IMR-90 (cell line): Measurements from ENCODE around the gene ANKRD42. TPM values are rescaled to one million over a fixed set of nuclear protein-coding genes. Genes with fewer than 3 reads are reported as not detected.
A peak's percentile ranks its signal among the peaks of the same experiment; 100 is the strongest.

ENCODE experiments used
- ATAC-seq: fragments of 200-7000 bp; cut with Tn5 transposase; 2 replicates; pipeline ENCODE4 v1.9.1; 2020; ENCODE audit warnings: low read depth, mild to moderate bottlenecking, moderate library complexity
- BruUV-seq: library from RNA; stranded (reverse); fragments of 400-500 nt; replicated peaks from 2 replicates; lab custom pipeline; 2021; lab: Mats Ljungman, UMichigan
- CTCF ChIA-PET: fragments of 300-600 bp; formaldehyde crosslinking; extraction: SDS; loops from one replicate; lab custom pipeline; 2021; ENCODE audit warnings: antibody characterized with exemption; lab: Yijun Ruan, JAX
- POLR2A ChIA-PET: fragments of 300-600 bp; sonication (Branson Sonifier 250); formaldehyde crosslinking; loops from one replicate; lab custom pipeline; 2022; ENCODE audit warnings: antibody characterized with exemption; ENCODE audit not compliant: unreplicated experiment; lab: Charles Lee
- DNase-seq: peaks from one replicate; pipeline ENCODE4 v3.0.0; 2013
- H2AFZ ChIP-seq: replicated peaks from 2 replicates; pipeline ENCODE3; 2013; ENCODE audit warnings: low read length, mild to moderate bottlenecking; ENCODE audit not compliant: poor library complexity
- H2AK5ac ChIP-seq: 2 replicates; pipeline ENCODE4 v1.6.1; 2013; ENCODE audit warnings: low read depth, low read length, inconsistent platforms
- H2AK9ac ChIP-seq: replicated peaks from 2 replicates; pipeline ENCODE3; 2013; ENCODE audit warnings: mild to moderate bottlenecking, low read depth, low read length, moderate library complexity; ENCODE audit not compliant: poor library complexity
- H2BK120ac ChIP-seq: 2 replicates; pipeline ENCODE4 v1.6.1; 2013; ENCODE audit warnings: low read depth, low read length, inconsistent platforms
- H2BK15ac ChIP-seq: 3 replicates; pipeline ENCODE4 v1.6.1; 2013; ENCODE audit warnings: low read depth, low read length, inconsistent platforms
- H2BK20ac ChIP-seq: 2 replicates; pipeline ENCODE4 v1.6.1; 2013; ENCODE audit warnings: low read depth, mild to moderate bottlenecking, inconsistent platforms, low read length, moderate library complexity
- H2BK5ac ChIP-seq: 2 replicates; pipeline ENCODE4 v1.6.1; 2013; ENCODE audit warnings: mild to moderate bottlenecking, low read depth, low read length, inconsistent platforms; ENCODE audit not compliant: poor library complexity, severe bottlenecking
- H3K14ac ChIP-seq: replicated peaks from 2 replicates; pipeline ENCODE4 v1.6.1; 2013; ENCODE audit warnings: low read depth, low read length, inconsistent platforms
- H3K18ac ChIP-seq: 2 replicates; pipeline ENCODE4 v1.6.1; 2013; ENCODE audit warnings: low read depth, low read length, control low read depth
- H3K23ac ChIP-seq: 2 replicates; pipeline ENCODE4 v1.6.1; 2013; ENCODE audit warnings: low read depth, low read length, inconsistent platforms
- H3K27ac ChIP-seq: 2 replicates; pipeline ENCODE4 v1.5.1; 2013; ENCODE audit warnings: mild to moderate bottlenecking, control low read depth, low read length; ENCODE audit not compliant: insufficient read depth
- H3K27me3 ChIP-seq: 2 replicates; pipeline ENCODE4 v1.6.1; 2013; ENCODE audit warnings: low read length; ENCODE audit not compliant: control insufficient read depth, insufficient read depth
- H3K36me3 ChIP-seq: 2 replicates; pipeline ENCODE4 v1.6.1; 2013; ENCODE audit warnings: low read length, mixed read lengths; ENCODE audit not compliant: control insufficient read depth, insufficient read depth
- H3K4ac ChIP-seq: 2 replicates; pipeline ENCODE4 v1.6.1; 2013; ENCODE audit warnings: low read depth, low read length, inconsistent platforms
- H3K4me1 ChIP-seq: 2 replicates; pipeline ENCODE4 v1.6.1; 2013; ENCODE audit warnings: low read length, mixed read lengths; ENCODE audit not compliant: control insufficient read depth, insufficient read depth
- H3K4me2 ChIP-seq: 2 replicates; pipeline ENCODE4 v1.6.1; 2013; ENCODE audit warnings: low read depth, mild to moderate bottlenecking, control low read depth, low read length, moderate library complexity
- H3K4me3 ChIP-seq: 2 replicates; pipeline ENCODE4 v1.5.1; 2013; ENCODE audit warnings: low read depth, mild to moderate bottlenecking, control low read depth, low read length, moderate library complexity; ENCODE audit not compliant: insufficient read depth
- H3K56ac ChIP-seq: 2 replicates; pipeline ENCODE4 v1.6.1; 2013; ENCODE audit warnings: low read length, inconsistent platforms; ENCODE audit not compliant: insufficient read depth; ENCODE audit errors: extremely low read depth
- H3K79me1 ChIP-seq, 2 experiments: 2 replicates each; pipeline ENCODE4 v1.6.1; 2013; ENCODE audit warnings: low read length in 2 of 2, inconsistent platforms in 1 of 2, low read depth in 1 of 2
- H3K9ac ChIP-seq: 2 replicates; pipeline ENCODE4 v1.6.1; 2013; ENCODE audit warnings: low read depth, low read length, control low read depth
- H3K9me1 ChIP-seq: 2 replicates; pipeline ENCODE4 v1.6.1; 2013; ENCODE audit warnings: low read length, inconsistent platforms; ENCODE audit not compliant: insufficient read depth
- H3K9me3 ChIP-seq: 2 replicates; pipeline ENCODE4 v1.6.1; 2013; ENCODE audit warnings: low read length; ENCODE audit not compliant: control insufficient read depth, insufficient read depth
- H4K20me1 ChIP-seq: 2 replicates; pipeline ENCODE4 v1.6.1; 2013; ENCODE audit warnings: low read length, inconsistent platforms; ENCODE audit not compliant: insufficient read depth
- H4K5ac ChIP-seq: 2 replicates; pipeline ENCODE4 v1.6.1; 2013; ENCODE audit warnings: mild to moderate bottlenecking, low read depth, low read length, control low read depth
- H4K8ac ChIP-seq, 2 experiments: 2 replicates each; pipeline ENCODE4 v1.6.1; 2013; ENCODE audit warnings: low read depth in 2 of 2, low read length in 2 of 2, control low read depth in 1 of 2, inconsistent platforms in 1 of 2
- H4K91ac ChIP-seq: 2 replicates; pipeline ENCODE4 v1.6.1; 2013; ENCODE audit warnings: low read depth, low read length, inconsistent platforms; ENCODE audit not compliant: insufficient read depth
- BHLHE40 ChIP-seq: fragments of 150-350 bp; IDR thresholded peaks from 2 replicates; pipeline ENCODE4 v1.6.1; 2016; ENCODE audit warnings: mild to moderate bottlenecking, low read depth, low read length
- CTCF ChIP-seq: conservative IDR thresholded peaks from 2 replicates; pipeline ENCODE4 v1.5.1; 2012; ENCODE audit warnings: mild to moderate bottlenecking, low read depth, low read length, improper control_type of control experiment
- FOS ChIP-seq: fragments of 150-350 bp; IDR thresholded peaks from 2 replicates; pipeline ENCODE4 v1.6.1; 2016; ENCODE audit warnings: low read depth, low read length
- NFE2L2 ChIP-seq: fragments of 150-350 bp; IDR thresholded peaks from 2 replicates; pipeline ENCODE4 v1.6.1; 2016; ENCODE audit warnings: low read depth, mild to moderate bottlenecking, low read length
- RAD21 ChIP-seq: IDR thresholded peaks from 2 replicates; pipeline ENCODE4 v1.6.1; 2012; ENCODE audit warnings: low read length, improper control_type of control experiment
- SMC3 ChIP-seq: fragments of 150-350 bp; IDR thresholded peaks from 2 replicates; pipeline ENCODE4 v1.6.1; 2016; ENCODE audit warnings: low read depth, mild to moderate bottlenecking, antibody characterized with exemption, low read length, moderate library complexity
- USF2 ChIP-seq: fragments of 150-350 bp; IDR thresholded peaks from 2 replicates; pipeline ENCODE4 v1.6.1; 2017; ENCODE audit warnings: mild to moderate bottlenecking, antibody characterized with exemption, low read length, low read depth
- WGBS, 2 experiments: methylation state at CpG; one replicate each; pipeline versions ENCODE4 v1.1.5 to v1.1.7; 2013; ENCODE audit warnings: missing lambda C conversion rate in 2 of 2; ENCODE audit not compliant: insufficient read length in 1 of 2; ENCODE audit errors: extremely low coverage in 2 of 2; 5-methylcytosine and 5-hydroxymethylcytosine counted together
- dilution Hi-C: fragments of 300-500 bp; cut with HindIII; formaldehyde crosslinking; loops from one replicate; pipeline ENCODE4 v1.14.3; 2018; ENCODE audit warnings: low sequenced_read_pairs; ENCODE audit not compliant: unreplicated experiment
- in situ Hi-C: fragments of 300-500 bp; cut with MboI; formaldehyde crosslinking; loops from 3 replicates; pipeline ENCODE4 v1.14.3; 2019; ENCODE audit warnings: low sequenced_read_pairs, inconsistent platforms, mixed read lengths
- intact Hi-C: fragments of 100-400 bp; cut with micrococcal nuclease; formaldehyde crosslinking; loops from 2 replicates; pipeline ENCODE4 v1.10.0; 2022
- polyA plus RNA-seq, 3 experiments: library from polyadenylated mRNA; depleted of rRNA; stranded (reverse); fragments of >200 nt; gene quantifications; 2 replicates each; pipeline ENCODE4 v1.2.3, GENCODE V29; 2012; ENCODE audit warnings: low replicate concordance in 1 of 3
- total RNA-seq: library from RNA; depleted of rRNA; stranded (reverse); fragments of >200 nt; gene quantifications from 2 replicates; pipeline ENCODE4 v1.2.3, GENCODE V29; 2012

ANKRD42 gene
- total and polyA plus RNA-seq, 2 of the 4 experiments (the other 2 are of a cell fraction), result 5.2 to 5.6 TPM

GRCh38 chr11:83241291-83241946 lies 47.9 kb downstream of the ANKRD42 start:
- no peak overlapping the region for H3K27ac ChIP-seq
- no peak overlapping the region for H3K14ac ChIP-seq
- TF ChIP-seq NFE2L2 (no peak), CTCF (peak; percentile 66), USF2 (no peak), BHLHE40 (peak; percentile 62; the same call in 1 of the 2 replicates), FOS (peak; percentile 63), RAD21 (peak; percentile 50), SMC3 (peak; percentile 69)
- CTCF ChIA-PET, result no interaction called here
- H3K18ac ChIP-seq, result no peak overlapping the region
- H2AK5ac ChIP-seq, result no peak overlapping the region
- no peaks in the 10 kb centered on the region for H3K79me1 ChIP-seq
- H3K4ac ChIP-seq, result no peak overlapping the region
- no peaks in the 10 kb centered on the region for H3K36me3 ChIP-seq
- H2AFZ ChIP-seq, result peak overlapping the region; percentile 58
- 17% methylated on average over 1 of the region's 5 CpGs; no CpG with 5 or more reads in 1 of the 2 experiments for WGBS, 2 experiments
- no peak overlapping the region for H4K5ac ChIP-seq
- H2BK15ac ChIP-seq, result no peak overlapping the region
- H3K4me3 ChIP-seq, result no peak overlapping the region
- no peaks in the 10 kb centered on the region for H4K20me1 ChIP-seq
- POLR2A ChIA-PET, result no interaction called here
- H3K23ac ChIP-seq, result no peak overlapping the region
- in situ Hi-C loops, result no loop called here
- dilution Hi-C loops, result no loop called here
- ATAC-seq (peak; percentile 95), DNase-seq (peak; percentile 77)
- H2BK20ac ChIP-seq, result no peak overlapping the region
- H4K91ac ChIP-seq, result no peak overlapping the region
- intact Hi-C loops, result no loop called here
- no TSS peak for BruUV-seq
- H3K4me1 ChIP-seq, result 0 out of 2 replicates have a peak, but pooled peaks cover 1% of the 10 kb centered on the region
- no peaks in the 10 kb centered on the region for H3K9me3 ChIP-seq
- H4K8ac ChIP-seq, result no peak overlapping the region
- no peak overlapping the region for H2BK5ac ChIP-seq
- H3K27me3 ChIP-seq, result no peaks in the 10 kb centered on the region
- no peaks in the 10 kb centered on the region for H3K9me1 ChIP-seq
- no peak overlapping the region for H3K56ac ChIP-seq
- no peak overlapping the region for H2AK9ac ChIP-seq
- H3K9ac ChIP-seq, result no peak overlapping the region
- no peak overlapping the region for H3K4me2 ChIP-seq
- no peak overlapping the region for H2BK120ac ChIP-seq
